Astrocyte of the cerebellum (primary cell): ENCODE data around the gene BLACAT1.

ENCODE experiments used
- DNase-seq: peaks from one replicate; pipeline ENCODE4 v3.0.0-alpha.2; 2011; ENCODE audit warnings: low read depth
- H3K4me3 ChIP-seq: 2 replicates; pipeline ENCODE4 v1.5.1; 2011; ENCODE audit warnings: mild to moderate bottlenecking, low read depth, low read length, moderate library complexity
- CTCF ChIP-seq: IDR thresholded peaks from 2 replicates; pipeline ENCODE4 v1.5.1; 2012; ENCODE audit warnings: low read length, low read depth, moderate library complexity, mild to moderate bottlenecking; ENCODE audit errors: missing control alignments
- in situ Hi-C: cut with HindIII; loops from 2 replicates; pipeline ENCODE4 v1.10.0; 2017; ENCODE audit warnings: low sequenced_read_pairs

BLACAT1 gene

GRCh38 chr1:205477759-205478247 is 22.0 kb upstream of the BLACAT1 start:
- H3K4me3 ChIP-seq: no peak overlapping the region
- in situ Hi-C loops: loop anchor here (5.0 kb wide), 1 partner anchor 106 kb away; no protein-coding TSS in a partner anchor
- no peak for TF ChIP-seq CTCF
- DNase-seq: peak; percentile 48

GRCh38 chr1:205477121-205477758 is 21.4 kb upstream of the BLACAT1 start:
- DNase-seq: no peak
- TF ChIP-seq CTCF: no peak
- H3K4me3 ChIP-seq: no peak overlapping the region
- in situ Hi-C loops: loop anchor here (5.0 kb wide), 1 partner anchor 105 kb away; no protein-coding TSS in a partner anchor

- TF ChIP-seq CTCF: no peak
- H3K4me3 ChIP-seq: no peak overlapping the region
- in situ Hi-C loops: loop anchor here (5.0 kb wide), 1 partner anchor 104 kb away; no protein-coding TSS in a partner anchor
- no peak for DNase-seq
These were observed 20.8 kb upstream of the BLACAT1 start for GRCh38 chr1:205476648-205477047.

- H3K4me3 ChIP-seq: no peak overlapping the region
- no peak for DNase-seq
- TF ChIP-seq CTCF: no peak
- in situ Hi-C loops: loop anchor here (5.0 kb wide), 1 partner anchor 104 kb away; no protein-coding TSS in a partner anchor
These were observed 20.0 kb upstream of the BLACAT1 start for GRCh38 chr1:205475855-205476254.

- in situ Hi-C loops: no loop called here
- H3K4me3 ChIP-seq: no peak overlapping the region
- TF ChIP-seq CTCF: no peak
- DNase-seq: no peak
These were observed 18.7 kb upstream of the BLACAT1 start for GRCh38 chr1:205474571-205474970.

GRCh38 chr1:205473966-205474365 is 18.1 kb upstream of the BLACAT1 start:
- TF ChIP-seq CTCF: no peak
- in situ Hi-C loops: no loop called here
- DNase-seq: no peak
- no peak overlapping the region for H3K4me3 ChIP-seq
